SW 1271 (cell line): ENCODE data around the gene PHLPP1.
"Not testable (repeated sequence)": the region's sequence is repeated elsewhere in the genome, so short reads cannot be mapped to it uniquely, and the experiment has no call there.

Source experiments
- DNase-seq, 2 experiments: peaks; one replicate each; lab custom pipeline; 2025; lab: John Stamatoyannopoulos, UW

The PHLPP1 gene

GRCh38 chr18:62894681-62895390 is 179.5 kb downstream of the PHLPP1 start:
- no peak for DNase-seq

- no peak for DNase-seq
These were observed 181.8 kb downstream of the PHLPP1 start for GRCh38 chr18:62897153-62897552.

- no peak for DNase-seq
These were observed 183.0 kb downstream of the PHLPP1 start for GRCh38 chr18:62898359-62898758.

GRCh38 chr18:62899534-62899933 is 184.2 kb downstream of the PHLPP1 start:
- no peak for DNase-seq

- no peak for DNase-seq
These were observed 185.0 kb downstream of the PHLPP1 start for GRCh38 chr18:62900132-62900883.

GRCh38 chr18:62902776-62903175 is 187.4 kb downstream of the PHLPP1 start:
- no peak for DNase-seq

GRCh38 chr18:62904396-62905285 is 189.3 kb downstream of the PHLPP1 start:
- no peak for DNase-seq

GRCh38 chr18:62912885-62913284 is 197.5 kb downstream of the PHLPP1 start:
- no peak for DNase-seq

GRCh38 chr18:62913824-62914223 is 198.5 kb downstream of the PHLPP1 start:
- DNase-seq: not testable (repeated sequence)

GRCh38 chr18:62914871-62915392 is 199.6 kb downstream of the PHLPP1 start:
- no peak for DNase-seq

- DNase-seq: no peak
These were observed 203.0 kb downstream of the PHLPP1 start for GRCh38 chr18:62918361-62918760.

GRCh38 chr18:62919109-62919838 is 203.9 kb downstream of the PHLPP1 start:
- DNase-seq: no peak

- no peak for DNase-seq
These were observed 209.8 kb downstream of the PHLPP1 start for GRCh38 chr18:62925031-62925688.

GRCh38 chr18:62928326-62928725 is 213.0 kb downstream of the PHLPP1 start:
- no peak for DNase-seq

GRCh38 chr18:62933261-62933887 is 218.0 kb downstream of the PHLPP1 start:
- DNase-seq: no peak

GRCh38 chr18:62935994-62936393 is 220.7 kb downstream of the PHLPP1 start:
- DNase-seq: no peak

GRCh38 chr18:62937065-62937464 is 221.7 kb downstream of the PHLPP1 start:
- DNase-seq: no peak

- no peak for DNase-seq
These were observed 222.7 kb downstream of the PHLPP1 start for GRCh38 chr18:62938006-62938405.

- DNase-seq: no peak
These were observed 223.1 kb downstream of the PHLPP1 start for GRCh38 chr18:62938487-62938886.

GRCh38 chr18:62939433-62939832 is 224.1 kb downstream of the PHLPP1 start:
- no peak for DNase-seq

- no peak for DNase-seq
These were observed 224.6 kb downstream of the PHLPP1 start for GRCh38 chr18:62939926-62940325.
